GM19324 (cell line): ENCODE measurements around the gene TTLL1.
"Not testable (repeated sequence)": the region's sequence is repeated elsewhere in the genome, so short reads cannot be mapped to it uniquely, and the experiment has no call there.

Source experiments
- ATAC-seq: cut with Tn5 transposase; IDR thresholded peaks from one replicate; pipeline ENCODE4 v1.9.1; 2021; ENCODE audit warnings: mild to moderate bottlenecking, moderate library complexity; ENCODE audit not compliant: unreplicated experiment, low FRiP score

Gene TTLL1

GRCh38 chr22:43110927-43111623 lies 21.9 kb upstream of the TTLL1 start:
- peak; percentile 57 for ATAC-seq

GRCh38 chr22:43110444-43110926 lies 21.3 kb upstream of the TTLL1 start, which contains the start of gene BIK:
Gene BIK (plus strand): TSS chr22:43110750. CDS start chr22:43124023, 13,273 bp downstream.
- ATAC-seq, result peak; percentile 51

- ATAC-seq, result no peak
Observed at GRCh38 chr22:43109921-43110443, 20.8 kb upstream of the TTLL1 start.

GRCh38 chr22:43109511-43109910 lies 20.3 kb upstream of the TTLL1 start:
- ATAC-seq, result no peak

GRCh38 chr22:43106302-43106701 lies 17.1 kb upstream of the TTLL1 start:
- ATAC-seq, result no peak

GRCh38 chr22:43104950-43105349 lies 15.8 kb upstream of the TTLL1 start:
- not testable (repeated sequence) for ATAC-seq

- ATAC-seq, result not testable (repeated sequence)
Observed at GRCh38 chr22:43104056-43104625, 14.9 kb upstream of the TTLL1 start.

GRCh38 chr22:43101306-43101705 lies 12.1 kb upstream of the TTLL1 start:
- ATAC-seq, result no peak

- ATAC-seq, result no peak
Observed at GRCh38 chr22:43100225-43100624, 11.0 kb upstream of the TTLL1 start.

GRCh38 chr22:43099095-43099494 lies 9.9 kb upstream of the TTLL1 start:
- ATAC-seq, result no peak

- no peak for ATAC-seq
Observed at GRCh38 chr22:43098356-43098755, 9.2 kb upstream of the TTLL1 start.

- no peak for ATAC-seq
Observed at GRCh38 chr22:43096420-43096819, 7.2 kb upstream of the TTLL1 start.

GRCh38 chr22:43094551-43094950 lies 5.4 kb upstream of the TTLL1 start:
- no peak for ATAC-seq

GRCh38 chr22:43094085-43094484 lies 4.9 kb upstream of the TTLL1 start:
- no peak for ATAC-seq

GRCh38 chr22:43092085-43092484 lies 2.9 kb upstream of the TTLL1 start:
- ATAC-seq, result no peak

- ATAC-seq, result no peak
Observed at GRCh38 chr22:43090130-43090789, 1.1 kb upstream of the TTLL1 start.

- ATAC-seq, result no peak
Observed at GRCh38 chr22:43088627-43088983, 586 bp downstream of the TTLL1 start.

GRCh38 chr22:43085658-43086606 lies 3.3 kb downstream of the TTLL1 start:
- no peak for ATAC-seq

GRCh38 chr22:43081968-43082367 lies 7.2 kb downstream of the TTLL1 start:
- no peak for ATAC-seq

- no peak for ATAC-seq
Observed at GRCh38 chr22:43080616-43081015, 8.6 kb downstream of the TTLL1 start.
